HG03039 (cell line): ENCODE data around the gene NQO1.
A peak's percentile ranks its signal among the peaks of the same experiment; 100 is the strongest.
"Not testable (repeated sequence)": the region's sequence is repeated elsewhere in the genome, so short reads cannot be mapped to it uniquely, and the experiment has no call there.

ENCODE experiments used
- ATAC-seq: cut with Tn5 transposase; IDR thresholded peaks from one replicate; pipeline ENCODE4 v1.9.1; 2021; ENCODE audit warnings: mild to moderate bottlenecking, moderate library complexity; ENCODE audit not compliant: unreplicated experiment

The NQO1 gene

GRCh38 chr16:69726313-69727060 is at the start of gene NQO1:
Gene NQO1, minus strand, starts transcription at chr16:69726560. Its CDS starts 121 bp downstream, at chr16:69726439.
- ATAC-seq: peak; percentile 94

GRCh38 chr16:69775563-69775962 is 49.2 kb upstream of the NQO1 start:
- no peak for ATAC-seq

- ATAC-seq: no peak
Measured at GRCh38 chr16:69773260-69773947, 47.0 kb upstream of the NQO1 start.

- no peak for ATAC-seq
Measured at GRCh38 chr16:69771651-69771967, 45.2 kb upstream of the NQO1 start.

- ATAC-seq: no peak
Measured at GRCh38 chr16:69769404-69769803, 43.0 kb upstream of the NQO1 start.

- no peak for ATAC-seq
Measured at GRCh38 chr16:69768666-69769065, 42.3 kb upstream of the NQO1 start.

GRCh38 chr16:69767459-69768229 is 41.3 kb upstream of the NQO1 start:
- ATAC-seq: no peak

- no peak for ATAC-seq
Measured at GRCh38 chr16:69763599-69763942, 37.2 kb upstream of the NQO1 start.

- ATAC-seq: peak; percentile 5
Measured at GRCh38 chr16:69762814-69763598, 36.6 kb upstream of the NQO1 start.

GRCh38 chr16:69761983-69762813 is 35.8 kb upstream of the NQO1 start, which contains the start of gene WWP2:
Gene WWP2, plus strand, starts transcription at chr16:69762332. Its CDS starts 24,679 bp downstream, at chr16:69787011.
- ATAC-seq: peak; percentile 78

GRCh38 chr16:69757375-69757774 is 31.0 kb upstream of the NQO1 start:
- ATAC-seq: not testable (repeated sequence)

- no peak for ATAC-seq
Measured at GRCh38 chr16:69756705-69757104, 30.3 kb upstream of the NQO1 start.

- peak; percentile 89 for ATAC-seq
Measured at GRCh38 chr16:69754469-69755310, 28.3 kb upstream of the NQO1 start, which contains the start of gene NOB1. Gene NOB1, minus strand, starts transcription at chr16:69754926. Its CDS starts 16 bp downstream, at chr16:69754910.

- ATAC-seq: no peak
Measured at GRCh38 chr16:69754143-69754468, 27.7 kb upstream of the NQO1 start.

- no peak for ATAC-seq
Measured at GRCh38 chr16:69748694-69749345, 22.5 kb upstream of the NQO1 start.

- no peak for ATAC-seq
Measured at GRCh38 chr16:69747115-69747514, 20.8 kb upstream of the NQO1 start.

GRCh38 chr16:69745959-69746358 is 19.6 kb upstream of the NQO1 start:
- ATAC-seq: no peak

GRCh38 chr16:69745232-69745612 is 18.9 kb upstream of the NQO1 start:
- no peak for ATAC-seq
